GM10248 (cell line): ENCODE data around the gene HOXB9.

Experiments used
- CTCF ChIA-PET: fragments of 300-600 bp; sonication (Branson Sonifier 250); formaldehyde crosslinking; extraction: SDS; loops from one replicate; lab custom pipeline; 2021; ENCODE audit warnings: antibody characterized with exemption; lab: Yijun Ruan, JAX
- POLR2A ChIA-PET: fragments of 350-650 bp; sonication (Branson Sonifier 250); formaldehyde crosslinking; extraction: SDS; loops from one replicate; lab custom pipeline; 2020; ENCODE audit warnings: antibody characterized with exemption; lab: Yijun Ruan, JAX
- DNase-seq: peaks from one replicate; pipeline ENCODE4 v3.0.0; 2012; ENCODE audit errors: extremely low spot score
- TF ChIP-seq, protein P1 (sequence below): IDR thresholded peaks from 2 replicates; pipeline ENCODE4 v1.5.1; 2012; ENCODE audit warnings: mild to moderate bottlenecking, low read depth; ENCODE audit errors: extremely low read depth, missing control alignments, control extremely low read depth

Gene HOXB9

DNA sequence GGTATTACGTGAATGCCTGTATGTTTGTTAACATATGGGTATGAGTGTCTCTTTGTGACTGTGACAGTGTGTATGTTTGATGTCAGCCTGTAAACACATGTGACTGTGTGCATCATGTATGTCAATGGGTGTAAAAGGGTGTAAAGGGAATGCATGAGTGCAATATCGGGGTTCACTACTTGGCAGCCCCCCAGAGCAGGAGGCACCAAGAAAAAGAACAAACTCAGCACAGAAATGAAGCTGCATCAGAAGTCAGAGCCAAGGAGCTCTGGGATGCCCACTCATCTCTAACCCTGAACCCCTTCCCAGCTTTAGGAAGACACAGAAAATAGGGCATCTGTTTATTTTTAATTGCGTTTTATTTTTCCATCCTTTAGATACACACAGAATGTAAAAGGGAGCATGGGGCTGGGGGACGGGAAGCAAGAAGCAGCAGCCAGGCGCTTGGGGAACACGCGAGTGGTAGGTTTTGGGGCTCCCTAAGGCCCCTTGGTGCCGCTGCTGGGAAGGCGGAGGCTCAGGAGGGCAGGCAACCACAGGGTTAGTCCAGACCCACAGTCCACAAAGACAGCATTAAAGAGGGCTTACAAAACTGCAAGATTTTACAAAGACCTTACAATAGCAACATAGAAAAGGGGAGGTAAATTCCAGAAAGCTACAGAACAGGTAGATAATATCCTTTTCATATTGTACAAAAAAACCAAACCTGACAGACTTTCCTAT, 19.1 kb downstream of the HOXB9 start:
- DNase-seq = no peak
- ChIA-PET CTCF (interaction anchor here (1.2 to 1.6 kb wide), 3 partner anchors 18 to 272 kb away, joined by 4 read pairs; no protein-coding TSS in a partner anchor), POLR2A (no interaction called here)
- TF ChIP-seq, protein P1, sequence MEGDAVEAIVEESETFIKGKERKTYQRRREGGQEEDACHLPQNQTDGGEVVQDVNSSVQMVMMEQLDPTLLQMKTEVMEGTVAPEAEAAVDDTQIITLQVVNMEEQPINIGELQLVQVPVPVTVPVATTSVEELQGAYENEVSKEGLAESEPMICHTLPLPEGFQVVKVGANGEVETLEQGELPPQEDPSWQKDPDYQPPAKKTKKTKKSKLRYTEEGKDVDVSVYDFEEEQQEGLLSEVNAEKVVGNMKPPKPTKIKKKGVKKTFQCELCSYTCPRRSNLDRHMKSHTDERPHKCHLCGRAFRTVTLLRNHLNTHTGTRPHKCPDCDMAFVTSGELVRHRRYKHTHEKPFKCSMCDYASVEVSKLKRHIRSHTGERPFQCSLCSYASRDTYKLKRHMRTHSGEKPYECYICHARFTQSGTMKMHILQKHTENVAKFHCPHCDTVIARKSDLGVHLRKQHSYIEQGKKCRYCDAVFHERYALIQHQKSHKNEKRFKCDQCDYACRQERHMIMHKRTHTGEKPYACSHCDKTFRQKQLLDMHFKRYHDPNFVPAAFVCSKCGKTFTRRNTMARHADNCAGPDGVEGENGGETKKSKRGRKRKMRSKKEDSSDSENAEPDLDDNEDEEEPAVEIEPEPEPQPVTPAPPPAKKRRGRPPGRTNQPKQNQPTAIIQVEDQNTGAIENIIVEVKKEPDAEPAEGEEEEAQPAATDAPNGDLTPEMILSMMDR = no peak

DNA sequence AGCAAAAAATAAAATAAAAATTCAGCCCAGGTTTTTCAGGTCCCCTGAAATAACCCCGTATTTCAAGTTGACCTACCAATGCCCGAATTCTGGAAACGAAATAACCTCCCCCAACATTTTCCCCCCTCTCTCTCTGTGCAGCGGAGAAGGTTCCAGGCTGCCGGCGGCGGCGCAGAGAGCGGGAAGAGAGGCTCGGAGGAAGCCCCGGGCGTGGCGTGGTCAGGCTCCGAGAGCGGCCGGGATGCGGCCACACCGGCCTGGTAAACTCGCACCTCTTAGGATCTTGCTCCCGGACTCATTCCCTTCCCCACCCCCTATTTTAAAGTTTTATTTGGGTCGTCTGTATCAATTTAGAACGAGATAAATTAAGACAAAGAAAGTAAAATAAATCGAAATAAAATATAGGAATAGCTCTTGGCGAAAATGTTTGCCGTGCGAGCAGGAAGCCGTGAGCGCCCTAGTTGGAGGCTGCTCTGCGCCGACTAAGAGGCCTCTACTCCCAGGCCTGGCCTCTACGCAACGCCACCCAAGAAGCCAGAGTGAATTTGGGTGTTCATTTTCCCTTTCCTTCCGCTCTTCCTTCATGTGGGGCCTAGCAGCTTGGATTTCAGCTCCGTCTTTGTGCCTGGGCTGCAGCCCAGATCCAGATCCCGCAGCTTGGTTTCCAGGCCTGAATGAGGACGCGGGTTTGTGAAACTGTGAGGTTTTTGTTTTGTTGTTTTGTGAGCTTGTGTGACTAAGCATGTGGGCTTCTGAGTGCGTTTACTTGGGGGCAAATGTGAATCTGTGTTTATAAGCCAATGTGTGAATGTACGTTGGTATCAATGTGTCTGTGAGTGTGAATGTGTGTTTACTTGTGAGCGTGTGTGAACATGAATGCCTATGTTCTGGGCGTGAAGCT, 19.9 kb downstream of the HOXB9 start:
- DNase-seq = no peak
- TF ChIP-seq, protein P1 = no peak
- ChIA-PET CTCF (interaction anchor here (1.2 kb wide), 2 partner anchors 254 to 273 kb away, joined by 4 read pairs; no protein-coding TSS in a partner anchor), POLR2A (no interaction called here)

DNA sequence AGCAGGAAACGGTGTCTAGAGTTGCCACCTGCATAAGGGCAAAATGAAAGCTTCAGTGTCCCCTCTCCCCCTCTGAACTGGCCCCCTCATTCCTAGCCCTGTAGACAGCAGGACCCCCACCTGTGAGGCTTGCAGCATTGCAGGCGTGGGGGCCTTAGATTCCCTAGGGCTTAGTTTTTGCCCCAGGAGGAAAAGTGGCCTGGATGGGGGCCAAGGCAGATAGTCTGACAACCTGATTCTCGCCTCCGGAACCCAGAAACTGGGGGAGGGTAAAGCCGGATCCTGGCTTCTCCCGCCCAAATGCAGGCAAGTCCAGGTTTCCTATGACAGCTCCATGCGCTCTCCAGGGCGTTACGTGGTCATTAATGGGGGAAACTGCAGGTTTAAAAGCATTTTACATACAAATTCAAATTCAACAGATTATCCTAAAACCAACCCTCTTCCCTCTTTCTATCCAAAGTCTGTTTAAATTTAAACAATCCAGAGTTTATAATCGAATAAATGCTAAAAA, 20.7 kb downstream of the HOXB9 start:
- ChIA-PET POLR2A (no interaction called here), CTCF (no interaction called here)
- TF ChIP-seq, protein P1 = no peak
- DNase-seq = no peak

DNA sequence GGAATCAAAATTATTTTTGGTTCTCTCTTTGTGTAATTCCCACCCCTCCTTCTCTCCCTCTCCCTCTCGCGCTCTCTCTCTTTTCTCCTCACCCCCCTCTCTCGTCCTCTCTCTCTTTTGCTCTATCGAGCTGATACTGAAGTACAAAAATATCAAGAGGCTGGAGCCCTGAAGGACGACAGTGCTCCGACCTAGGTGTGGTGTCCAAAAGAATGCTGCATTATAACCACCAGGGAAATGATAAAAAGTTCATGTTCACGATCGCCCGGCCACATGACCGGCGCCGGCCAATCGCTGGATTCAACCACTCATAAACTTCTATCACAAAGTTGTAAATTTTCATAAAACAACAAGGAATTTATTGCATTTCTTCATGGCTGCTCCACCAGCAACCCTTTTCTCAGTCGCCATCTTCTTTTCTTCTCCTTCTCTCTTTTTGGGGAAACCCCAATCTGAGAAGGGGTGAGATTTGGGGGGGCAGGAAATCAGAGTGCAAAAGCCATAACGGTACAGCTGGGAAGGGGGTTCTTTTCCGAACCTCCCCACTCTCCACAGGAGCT, 21.3 kb downstream of the HOXB9 start, which contains the start of gene HOXB6:
TSS of gene HOXB6 (minus strand) at position 217 of the 560 bp plus-strand sequence. CDS start 6,836 bp downstream, outside the sequence.
- ChIA-PET POLR2A (no interaction called here), CTCF (no interaction called here)
- TF ChIP-seq, protein P1 = no peak
- no peak for DNase-seq

DNA sequence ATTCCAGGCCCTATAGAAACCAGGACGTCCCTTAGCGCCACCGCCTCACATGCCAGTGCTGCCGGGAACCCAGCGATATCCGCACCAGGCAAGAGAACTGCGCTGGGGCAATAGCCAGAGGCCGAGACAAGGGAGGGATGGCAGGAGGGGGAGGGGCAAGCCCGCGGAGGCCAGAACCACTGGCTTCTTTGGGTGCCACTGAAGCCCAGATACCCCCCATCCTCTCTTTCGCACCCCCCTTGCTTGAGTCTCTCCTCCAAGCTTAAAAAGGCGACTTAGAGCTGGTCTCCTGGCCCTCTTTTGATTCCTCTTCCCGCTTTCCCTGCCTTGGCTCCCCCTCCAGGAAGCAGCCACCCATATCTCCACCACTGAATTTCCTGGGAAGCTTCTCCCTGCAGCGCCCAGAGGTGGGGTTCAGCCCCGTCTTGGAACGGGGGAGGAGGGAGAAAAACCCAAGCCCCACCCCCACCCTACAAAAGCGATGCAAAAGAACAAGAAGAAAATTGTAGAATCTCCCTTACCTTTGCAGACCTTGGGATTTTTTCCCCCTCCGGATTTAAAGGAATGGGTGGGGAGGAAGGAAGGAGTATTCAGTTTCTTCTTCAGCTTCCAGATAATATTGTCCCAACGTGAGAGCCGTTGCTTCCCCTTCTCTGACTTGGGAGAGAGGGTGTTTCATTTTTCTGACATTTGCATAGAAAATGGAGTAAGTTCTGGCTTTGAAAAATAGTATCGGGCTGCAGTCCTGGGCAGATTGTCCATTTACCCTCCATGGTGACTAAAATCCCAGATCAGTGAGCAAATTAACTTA, 22.0 kb downstream of the HOXB9 start:
- ChIA-PET CTCF (no interaction called here), POLR2A (no interaction called here)
- TF ChIP-seq, protein P1 = no peak
- no peak for DNase-seq
